Neural cell (in vitro differentiated cells): Measurements from ENCODE around the gene PDE4D. TPM values are rescaled to one million over a fixed set of nuclear protein-coding genes. Genes with fewer than 3 reads are reported as not detected.

Experiments
- H2AFZ ChIP-seq: fragments of 200-600, 300-800 bp; sonication (generic), shearing (Covaris generic); 2 replicates; pipeline ENCODE4 v1.6.0; 2014; ENCODE audit warnings: low read depth, mild to moderate bottlenecking, antibody characterized with exemption, low read length, moderate library complexity
- H3F3A ChIP-seq: fragments of 200-600 bp; shearing (Covaris generic); 2 replicates; pipeline ENCODE4 v1.6.1; 2016; ENCODE audit warnings: mild to moderate bottlenecking, moderate library complexity, mixed read lengths, antibody characterized with exemption, low read length; ENCODE audit not compliant: insufficient read depth, poor library complexity, severe bottlenecking
- H3K27ac ChIP-seq: fragments of 200-600, 300-800 bp; sonication (generic), shearing (Covaris generic); 2 replicates; pipeline ENCODE4 v1.5.1; 2014; ENCODE audit warnings: mild to moderate bottlenecking, low read length, moderate library complexity
- H3K27me3 ChIP-seq: fragments of 300-800, 200-600 bp; sonication (generic), shearing (Covaris generic); 2 replicates; pipeline ENCODE4 v1.6.0; 2014; ENCODE audit warnings: mild to moderate bottlenecking, low read depth, low read length, moderate library complexity; ENCODE audit not compliant: insufficient read depth
- H3K36me3 ChIP-seq: fragments of 300-800, 200-600 bp; sonication (generic), shearing (Covaris generic); 2 replicates; pipeline ENCODE4 v1.5.1; 2014; ENCODE audit warnings: mild to moderate bottlenecking, antibody characterized with exemption, low read length, moderate library complexity; ENCODE audit not compliant: insufficient read depth
- H3K4me2 ChIP-seq: fragments of 300-800, 200-600 bp; sonication (generic), shearing (Covaris generic); 2 replicates; pipeline ENCODE4 v1.6.0; 2014; ENCODE audit warnings: mild to moderate bottlenecking, low read length
- H3K4me3 ChIP-seq: fragments of 300-800, 200-600 bp; sonication (generic), shearing (Covaris generic); 2 replicates; pipeline ENCODE4 v1.5.1; 2014; ENCODE audit warnings: mild to moderate bottlenecking, low read length, moderate library complexity
- H3K79me2 ChIP-seq: fragments of 200-600 bp; shearing (Covaris generic); replicated peaks from 2 replicates; pipeline ENCODE4 v1.6.0; 2014; ENCODE audit warnings: mild to moderate bottlenecking, low read length, moderate library complexity; ENCODE audit not compliant: insufficient read depth
- H3K9ac ChIP-seq: fragments of 300-800, 200-600 bp; sonication (generic), shearing (Covaris generic); 2 replicates; pipeline ENCODE4 v1.6.1; 2016; ENCODE audit warnings: mild to moderate bottlenecking, low read length, mixed read lengths
- H3K9me2 ChIP-seq: fragments of 200-600 bp; shearing (Covaris generic); 2 replicates; pipeline ENCODE4 v1.6.1; 2016; ENCODE audit warnings: mild to moderate bottlenecking, low read length, mixed read lengths; ENCODE audit not compliant: insufficient read depth
- H3K9me3 ChIP-seq: fragments of 200-600, 300-800 bp; sonication (generic), shearing (Covaris generic); 2 replicates; pipeline ENCODE4 v1.6.1; 2016; ENCODE audit warnings: mild to moderate bottlenecking, mixed run types, low read length, moderate library complexity, mixed read lengths
- H4K20me1 ChIP-seq: fragments of 200-600 bp; shearing (Covaris generic); 2 replicates; pipeline ENCODE4 v1.6.1; 2016; ENCODE audit warnings: mild to moderate bottlenecking, mixed run types; ENCODE audit not compliant: insufficient read depth
- CTCF ChIP-seq: fragments of 450-650 bp; IDR thresholded peaks from 2 replicates; pipeline ENCODE4 v1.5.1; 2014; ENCODE audit warnings: antibody characterized with exemption, mild to moderate bottlenecking, moderate library complexity; ENCODE audit not compliant: poor library complexity, severe bottlenecking
- EP300 ChIP-seq: fragments of 450-650 bp; conservative IDR thresholded peaks from 2 replicates; pipeline ENCODE4 v1.6.1; 2014; ENCODE audit warnings: antibody characterized with exemption, mild to moderate bottlenecking, moderate library complexity; ENCODE audit not compliant: poor library complexity, severe bottlenecking
- EZH2 ChIP-seq: fragments of 200-600, 300-800 bp; shearing (Covaris generic), sonication (generic); IDR thresholded peaks from 2 replicates; pipeline ENCODE4 v1.6.1; 2014; ENCODE audit warnings: antibody characterized with exemption, low read length, borderline replicate concordance, mild to moderate bottlenecking; ENCODE audit not compliant: insufficient read depth, poor library complexity, severe bottlenecking
- MXI1 ChIP-seq: fragments of 450-650 bp; conservative IDR thresholded peaks from 2 replicates; pipeline ENCODE4 v1.6.1; 2014; ENCODE audit warnings: antibody characterized with exemption, mild to moderate bottlenecking; ENCODE audit not compliant: poor library complexity, severe bottlenecking
- POLR2AphosphoS5 ChIP-seq: IDR thresholded peaks from 2 replicates; pipeline ENCODE4 v1.6.1; 2012
- RAD21 ChIP-seq: fragments of 450-650 bp; conservative IDR thresholded peaks from 2 replicates; pipeline ENCODE4 v1.6.1; 2014; ENCODE audit warnings: antibody characterized with exemption, mild to moderate bottlenecking, moderate library complexity
- REST ChIP-seq: IDR thresholded peaks from 2 replicates; pipeline ENCODE4 v1.6.1; 2012; ENCODE audit warnings: borderline replicate concordance
- SMC3 ChIP-seq: fragments of 450-650 bp; conservative IDR thresholded peaks from 2 replicates; pipeline ENCODE4 v1.6.1; 2014; ENCODE audit warnings: antibody characterized with exemption, mild to moderate bottlenecking, moderate library complexity; ENCODE audit not compliant: poor library complexity
- TAF1 ChIP-seq: IDR thresholded peaks from 2 replicates; pipeline ENCODE4 v1.6.1; 2012; ENCODE audit warnings: low read depth
- polyA plus RNA-seq: library from polyadenylated mRNA; depleted of rRNA; stranded (reverse); fragments of >200 nt; gene quantifications from 2 replicates; pipeline ENCODE4 v1.2.3, GENCODE V29; 2014

PDE4D gene
- polyA plus RNA-seq, 1 donor from 2014 or later: 42.8 TPM

GRCh38 chr5:59897075-59897474 is 3.5 kb upstream of the PDE4D start:
- Histone ChIP-seq H4K20me1 (no peaks in the 10 kb centered on the region), H3K9ac (no peak overlapping the region), H3K27ac (peak overlapping the region; percentile 57), H3K27me3 (peaks cover 8% of the 10 kb centered on the region), H3K4me3 (no peak overlapping the region), H3F3A (no peaks in the 10 kb centered on the region), H2AFZ (no peak overlapping the region), H3K79me2 (peaks cover 5% of the 10 kb centered on the region), H3K36me3 (no peaks in the 10 kb centered on the region), H3K9me3 (no peaks in the 10 kb centered on the region), H3K9me2 (peaks cover 4% of the 10 kb centered on the region), H3K4me2 (no peak overlapping the region)
- TF ChIP-seq REST (no peak), POLR2AphosphoS5 (peak; percentile 57), EP300 (peak; percentile 92), TAF1 (no peak)

- H3K36me3 ChIP-seq: no peaks in the 10 kb centered on the region
- no peaks in the 10 kb centered on the region for H3K9me3 ChIP-seq
- TF ChIP-seq CTCF: no peak
- TF ChIP-seq TAF1: no peak
- TF ChIP-seq POLR2AphosphoS5: peak; percentile 59
- TF ChIP-seq EZH2: no peak
- TF ChIP-seq MXI1: peak; percentile 76
- TF ChIP-seq SMC3: peak; percentile 5
- TF ChIP-seq REST: peak; percentile 43
- peak; percentile 13 for TF ChIP-seq RAD21
- H4K20me1 ChIP-seq: no peaks in the 10 kb centered on the region
- peak overlapping the region; percentile 7 for H2AFZ ChIP-seq
- peak overlapping the region; percentile 89 for H3K4me3 ChIP-seq
- peaks cover 5% of the 10 kb centered on the region for H3K79me2 ChIP-seq
- peak overlapping the region; percentile 88 for H3K9ac ChIP-seq
- peak overlapping the region; percentile 68 for H3K4me2 ChIP-seq
- H3K9me2 ChIP-seq: no peaks in the 10 kb centered on the region
- peak overlapping the region; percentile 89 for H3K27ac ChIP-seq
- no peaks in the 10 kb centered on the region for H3F3A ChIP-seq
- H3K27me3 ChIP-seq: peaks cover 14% of the 10 kb centered on the region
Measured at GRCh38 chr5:59891962-59892643, 1.4 kb downstream of the PDE4D start.
